ENCODE measurements around the gene OR2F1.

- no peak for TF ChIP-seq CTCF (IDR thresholded peaks at IDR 0.05 in 2 of 3, conservative IDR thresholded peaks at IDR 0.05 in 1 of 3; ENCODE audit: borderline replicate concordance in 1 of 3, insufficient read depth in 1 of 3, low read depth in 2 of 3, low read length in 2 of 3)
- no peak for TF ChIP-seq MAX (IDR thresholded peaks at IDR 0.05)
- no peak for TF ChIP-seq POLR2AphosphoS5 (IDR thresholded peaks at IDR 0.05; ENCODE audit: low read depth, low read length)
- TF ChIP-seq EZH2 (IDR thresholded peaks at IDR 0.05), result no peak
- no peak for TF ChIP-seq EZH2phosphoT487 (IDR thresholded peaks at IDR 0.05; ENCODE audit: borderline replicate concordance)
- no peak for TF ChIP-seq SIN3A (IDR thresholded peaks at IDR 0.05; ENCODE audit: low read depth)
- TF ChIP-seq POLR2A (IDR thresholded peaks at IDR 0.05; ENCODE audit: borderline replicate concordance, extremely low read depth, insufficient read depth, insufficient read length), result no peak
- TF ChIP-seq JUND (IDR thresholded peaks at IDR 0.05), result no peak
These were observed 51.5 kb downstream of the OR2F1 start for GRCh38 chr7:144006029-144006691.
